ENCODE measurements around the gene KCNJ3.
A peak's percentile ranks its signal among the peaks of the same experiment; 100 is the strongest.

Gene KCNJ3

GRCh38 chr2:154698296-154698720 is at the start of gene KCNJ3:
KCNJ3 (plus strand) TSS chr2:154698695; CDS start chr2:154698776, 81 bp downstream.
- no peak for DNase-seq
- intact Hi-C loops (cut with DNase I) = no loop called here

- intact Hi-C loops (cut with DNase I) = no loop called here
- no peak for DNase-seq
These were observed 43.0 kb upstream of the KCNJ3 start for GRCh38 chr2:154655499-154655898.

- DNase-seq = no peak
- intact Hi-C loops (cut with DNase I) = no loop called here
These were observed 39.6 kb upstream of the KCNJ3 start for GRCh38 chr2:154658854-154659253.

GRCh38 chr2:154664248-154664647 is 34.2 kb upstream of the KCNJ3 start:
- intact Hi-C loops (cut with DNase I) = no loop called here
- DNase-seq = no peak

- DNase-seq = no peak
- intact Hi-C loops (cut with DNase I) = no loop called here
These were observed 28.4 kb upstream of the KCNJ3 start for GRCh38 chr2:154670083-154670482.

GRCh38 chr2:154673694-154674093 is 24.8 kb upstream of the KCNJ3 start:
- intact Hi-C loops (cut with DNase I) = no loop called here
- DNase-seq = no peak

GRCh38 chr2:154677401-154677800 is 21.1 kb upstream of the KCNJ3 start:
- DNase-seq = no peak
- intact Hi-C loops (cut with DNase I) = no loop called here

- intact Hi-C loops (cut with DNase I) = no loop called here
- no peak for DNase-seq
These were observed 16.8 kb upstream of the KCNJ3 start for GRCh38 chr2:154681741-154682140.

GRCh38 chr2:154686162-154686561 is 12.3 kb upstream of the KCNJ3 start:
- no peak for DNase-seq
- intact Hi-C loops (cut with DNase I) = no loop called here

GRCh38 chr2:154688373-154688772 is 10.1 kb upstream of the KCNJ3 start:
- intact Hi-C loops (cut with DNase I) = no loop called here

GRCh38 chr2:154689158-154689557 is 9.3 kb upstream of the KCNJ3 start:
- intact Hi-C loops (cut with DNase I) = no loop called here
- no peak for DNase-seq

More at GRCh38 chr2:154688373-154688772, 10.1 kb upstream of the KCNJ3 start:
- DNase-seq = no peak

- no peak for DNase-seq
- intact Hi-C loops (cut with DNase I) = no loop called here
These were observed 5.6 kb upstream of the KCNJ3 start for GRCh38 chr2:154692927-154693326.

GRCh38 chr2:154693741-154694340 is 4.7 kb upstream of the KCNJ3 start:
- no peak for DNase-seq
- intact Hi-C loops (cut with DNase I) = no loop called here

GRCh38 chr2:154694881-154695280 is 3.6 kb upstream of the KCNJ3 start:
- no peak for DNase-seq
- intact Hi-C loops (cut with DNase I) = no loop called here

- no peak for DNase-seq
- intact Hi-C loops (cut with DNase I) = no loop called here
These were observed 2.1 kb upstream of the KCNJ3 start for GRCh38 chr2:154696369-154696768.

- intact Hi-C loops (cut with DNase I) = no loop called here
- DNase-seq = no peak
These were observed 1.6 kb upstream of the KCNJ3 start for GRCh38 chr2:154696810-154697417.

- DNase-seq = peak in 27 of 42 donors; percentile 2 to 55 (median 23)
- intact Hi-C loops (cut with DNase I) = no loop called here
These were observed 860 bp upstream of the KCNJ3 start for GRCh38 chr2:154697418-154698252.

- DNase-seq = peak in 5 of 42 donors; percentile 3 to 46 (median 17)
- intact Hi-C loops (cut with DNase I) = no loop called here
These were observed 453 bp downstream of the KCNJ3 start for GRCh38 chr2:154698721-154699574.

- no peak for DNase-seq
- intact Hi-C loops (cut with DNase I) = no loop called here
These were observed 1.1 kb downstream of the KCNJ3 start for GRCh38 chr2:154699575-154699930.

Data from head of caudate nucleus (tissue), 42 donors.